Left ventricle myocardium inferior (tissue), 1 donor: Measurements from ENCODE around the gene ADCY3. TPM values are rescaled to one million over a fixed set of nuclear protein-coding genes. Genes with fewer than 3 reads are reported as not detected.

Source experiments
- DNase-seq: peaks from one replicate; pipeline ENCODE4 v3.0.0-alpha.2; 2020
- H3K27ac ChIP-seq: fragments of 200-600 bp; replicated peaks from 2 replicates; pipeline ENCODE4 v1.8.0; 2021
- H3K27me3 ChIP-seq: fragments of 200-600 bp; 2 replicates; pipeline ENCODE4 v1.8.0; 2021; ENCODE audit warnings: low read depth
- H3K36me3 ChIP-seq: fragments of 200-600 bp; 2 replicates; pipeline ENCODE4 v1.8.0; 2021
- H3K4me1 ChIP-seq: fragments of 200-600 bp; 2 replicates; pipeline ENCODE4 v1.8.0; 2021
- H3K4me3 ChIP-seq: fragments of 200-600 bp; 2 replicates; pipeline ENCODE4 v1.8.0; 2021; ENCODE audit warnings: mild to moderate bottlenecking, moderate library complexity
- H3K9me3 ChIP-seq: fragments of 200-600 bp; replicated peaks from 2 replicates; pipeline ENCODE4 v1.8.0; 2021
- CTCF ChIP-seq: fragments of 200-600 bp; IDR thresholded peaks from 2 replicates; pipeline ENCODE4 v1.8.0; 2021; ENCODE audit warnings: antibody characterized with exemption, mild to moderate bottlenecking, borderline replicate concordance
- intact Hi-C: fragments of 100-400 bp; cut with micrococcal nuclease; formaldehyde crosslinking; loops from one replicate; pipeline ENCODE4 v1.11.0; 2022
- total RNA-seq: library from RNA; stranded (reverse); fragmentation: NEBNext Ultra II Directional; extraction: Animal tissue kit (Norgen Biotek cat#: 25700); gene quantifications from one replicate; pipeline ENCODE4 v1.2.1, GENCODE V29; 2021
- donor health status: DM: no; HTN: yes; CAD: no; lungs with severe emphysema.

Gene ADCY3
- total RNA-seq, 1 donor from 2014 or later, result 12.8 TPM

DNA sequence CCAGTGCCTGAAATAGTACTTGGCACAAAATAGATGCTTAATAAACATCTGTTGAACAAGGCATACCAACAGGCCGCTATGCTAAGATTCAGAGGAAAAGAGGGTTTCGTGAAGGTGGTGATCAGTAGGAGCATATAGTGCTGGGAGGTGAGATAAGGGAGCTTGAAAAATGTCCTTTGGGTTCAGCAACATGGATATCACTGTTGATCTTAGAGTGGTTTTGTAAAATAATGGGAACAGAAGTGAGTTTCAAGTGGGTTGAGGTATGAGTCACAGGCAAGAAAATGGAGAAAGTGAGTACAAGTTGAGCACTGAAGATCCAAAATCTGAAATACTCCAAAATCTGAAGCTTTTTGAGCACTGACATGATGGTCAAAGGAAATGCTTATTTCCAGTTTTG, 122.4 kb downstream of the ADCY3 start:
- Histone ChIP-seq H3K9me3 (peaks cover 4% of the 10 kb centered on the region), H3K36me3 (peaks cover 4% of the 10 kb centered on the region), H3K27ac (no peak overlapping the region), H3K4me1 (peaks cover 11% of the 10 kb centered on the region), H3K4me3 (no peak overlapping the region), H3K27me3 (no peaks in the 10 kb centered on the region)
- intact Hi-C loops, result no loop called here
- DNase-seq, result no peak
- no peak for TF ChIP-seq CTCF

- no peaks in the 10 kb centered on the region for H3K27me3 ChIP-seq
- H3K27ac ChIP-seq, result peak overlapping the region; percentile 99
- no peak for TF ChIP-seq CTCF
- DNase-seq, result no peak
- no peaks in the 10 kb centered on the region for H3K9me3 ChIP-seq
- peaks cover 21% of the 10 kb centered on the region for H3K4me1 ChIP-seq
- peak overlapping the region; percentile 79 for H3K4me3 ChIP-seq
- intact Hi-C loops, result no loop called here
- H3K36me3 ChIP-seq, result peaks cover 6% of the 10 kb centered on the region
Measured at GRCh38 chr2:24793761-24794435, 126.1 kb downstream of the ADCY3 start.

- intact Hi-C loops, result no loop called here
- H3K27ac ChIP-seq, result peak within 1 kb of the TSS; percentile 99
- no peaks in the 10 kb centered on the region for H3K9me3 ChIP-seq
- H3K4me1 ChIP-seq, result peaks cover 22% of the 10 kb centered on the region
- peak within 1 kb of the TSS; percentile 79 for H3K4me3 ChIP-seq
- peak; percentile 96 for DNase-seq
- TF ChIP-seq CTCF, result peak; percentile 75
- H3K36me3 ChIP-seq, result peaks cover 6% of the 10 kb centered on the region
- no peaks in the 10 kb centered on the region for H3K27me3 ChIP-seq
Measured at GRCh38 chr2:24792874-24793760, 126.9 kb downstream of the ADCY3 start, which contains the start of the genes CENPO and PTRHD1. Gene CENPO, plus strand, starts transcription at chr2:24793425. Its CDS starts 495 bp downstream, at chr2:24793920. Gene PTRHD1, minus strand, starts transcription at chr2:24793391. Its CDS starts 14 bp downstream, at chr2:24793377.

DNA sequence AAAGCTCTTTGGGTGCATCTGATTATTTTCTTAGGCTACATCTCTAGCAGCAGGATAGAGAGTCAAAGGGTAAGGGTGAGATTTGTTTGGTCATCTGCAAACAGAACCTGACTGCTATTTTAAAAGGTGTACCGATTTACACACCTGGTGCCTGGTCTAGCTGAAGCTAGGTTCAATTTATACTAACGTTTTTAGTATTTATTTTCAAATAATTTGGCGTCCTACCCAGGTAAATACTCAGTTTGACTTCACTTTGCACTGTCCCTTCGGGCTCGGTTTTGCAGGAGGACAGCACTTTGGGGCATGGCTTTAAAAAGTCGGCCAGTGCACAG, 127.5 kb downstream of the ADCY3 start:
- H3K4me3 ChIP-seq, result peak overlapping the region; percentile 79
- intact Hi-C loops, result no loop called here
- H3K27ac ChIP-seq, result peak overlapping the region; percentile 99
- H3K27me3 ChIP-seq, result no peaks in the 10 kb centered on the region
- peaks cover 6% of the 10 kb centered on the region for H3K36me3 ChIP-seq
- no peak for TF ChIP-seq CTCF
- H3K9me3 ChIP-seq, result no peaks in the 10 kb centered on the region
- peaks cover 22% of the 10 kb centered on the region for H3K4me1 ChIP-seq
- no peak for DNase-seq

GRCh38 chr2:24791452-24791851, 128.6 kb downstream of the ADCY3 start:
- H3K36me3 ChIP-seq, result peaks cover 6% of the 10 kb centered on the region
- no peaks in the 10 kb centered on the region for H3K27me3 ChIP-seq
- no peak overlapping the region for H3K27ac ChIP-seq
- intact Hi-C loops, result no loop called here
- no peak for DNase-seq
- no peak for TF ChIP-seq CTCF
- H3K4me3 ChIP-seq, result no peak overlapping the region
- peaks cover 22% of the 10 kb centered on the region for H3K4me1 ChIP-seq
- no peaks in the 10 kb centered on the region for H3K9me3 ChIP-seq
